HepG2 (cell line): ENCODE data around the gene HPS1. TPM values are rescaled to one million over a fixed set of nuclear protein-coding genes. Genes with fewer than 3 reads are reported as not detected.

ENCODE experiments used
- EEA1 ChIP-seq: sonication (generic); formaldehyde crosslinking; IDR thresholded peaks from 2 replicates; pipeline ENCODE4 v1.5.1; 2020; ENCODE audit warnings: mild to moderate bottlenecking, missing genetic modification reagents, borderline replicate concordance
- ERF ChIP-seq: IDR thresholded peaks from 2 replicates; pipeline ENCODE4 v1.6.1; 2018; ENCODE audit warnings: missing biosample characterization, missing genetic modification reagents
- FOXC1 ChIP-seq: sonication (generic); formaldehyde crosslinking; IDR thresholded peaks from 2 replicates; pipeline ENCODE4 v1.8.0; 2022; ENCODE audit warnings: mild to moderate bottlenecking, missing genetic modification reagents, borderline replicate concordance
- HCFC1 ChIP-seq: fragments of 150-350 bp; IDR thresholded peaks from 2 replicates; pipeline ENCODE4 v1.6.1; 2014; ENCODE audit warnings: low read depth, low read length
- JUNB ChIP-seq: sonication (generic); formaldehyde crosslinking; IDR thresholded peaks from 2 replicates; pipeline ENCODE4 v1.8.0; 2022; ENCODE audit warnings: missing genetic modification reagents, mild to moderate bottlenecking, borderline replicate concordance
- KLF11 ChIP-seq: IDR thresholded peaks from 2 replicates; pipeline ENCODE4 v1.6.1; 2016; ENCODE audit warnings: missing compliant biosample characterization
- MIXL1 ChIP-seq: IDR thresholded peaks from 2 replicates; pipeline ENCODE4 v1.6.1; 2016
- NCOA2 ChIP-seq: sonication (generic); formaldehyde crosslinking; IDR thresholded peaks from 2 replicates; pipeline ENCODE4 v1.8.0; 2022; ENCODE audit warnings: inconsistent platforms
- PTBP1 ChIP-seq: fragments of 200-400 bp; formaldehyde crosslinking; IDR thresholded peaks from 2 replicates; pipeline ENCODE4 v1.6.1; 2018; ENCODE audit warnings: low read length, low read depth; ENCODE audit not compliant: poor library complexity, severe bottlenecking
- REPIN1 ChIP-seq: sonication (generic); formaldehyde crosslinking; IDR thresholded peaks from 2 replicates; pipeline ENCODE4 v1.8.0; 2022; ENCODE audit warnings: missing genetic modification reagents, low read depth, mild to moderate bottlenecking, borderline replicate concordance
- SETDB1 ChIP-seq: sonication (generic); formaldehyde crosslinking; IDR thresholded peaks from 2 replicates; pipeline ENCODE4 v1.5.1; 2020; ENCODE audit warnings: missing genetic modification reagents, mild to moderate bottlenecking, borderline replicate concordance
- SRF ChIP-seq: IDR thresholded peaks from 2 replicates; pipeline ENCODE4 v1.6.1; 2011; ENCODE audit warnings: mild to moderate bottlenecking, low read depth, low read length, moderate library complexity
- THYN1 ChIP-seq: sonication (generic); formaldehyde crosslinking; IDR thresholded peaks from 2 replicates; pipeline ENCODE4 v1.8.1; 2023; ENCODE audit warnings: low read depth, mild to moderate bottlenecking, moderate library complexity, missing genetic modification reagents, borderline replicate concordance
- TOE1 ChIP-seq: sonication (generic); formaldehyde crosslinking; IDR thresholded peaks from 2 replicates; pipeline ENCODE4 v1.4.0; 2020; ENCODE audit warnings: mild to moderate bottlenecking, missing genetic modification reagents
- TOPORS ChIP-seq: sonication (generic); formaldehyde crosslinking; IDR thresholded peaks from 2 replicates; pipeline ENCODE4 v1.8.0; 2023; ENCODE audit warnings: mild to moderate bottlenecking, missing genetic modification reagents
- TRIM24 ChIP-seq: sonication (generic); formaldehyde crosslinking; IDR thresholded peaks from 2 replicates; pipeline ENCODE4 v1.8.0; 2022; ENCODE audit warnings: mild to moderate bottlenecking, missing genetic modification reagents
- ZFP36L1 ChIP-seq: sonication (generic); formaldehyde crosslinking; IDR thresholded peaks from 2 replicates; pipeline ENCODE4 v1.8.0; 2022; ENCODE audit warnings: mild to moderate bottlenecking, missing genetic modification reagents, moderate library complexity
- ZNF30 ChIP-seq: sonication (generic); formaldehyde crosslinking; IDR thresholded peaks from 2 replicates; pipeline ENCODE4 v1.5.0; 2020; ENCODE audit warnings: mild to moderate bottlenecking, missing genetic modification reagents
- ZNF333 ChIP-seq: sonication (generic); formaldehyde crosslinking; IDR thresholded peaks from 2 replicates; pipeline ENCODE4 v1.4.0; 2020; ENCODE audit warnings: mild to moderate bottlenecking, missing genetic modification reagents, borderline replicate concordance
- ZNF598 ChIP-seq: sonication (generic); formaldehyde crosslinking; IDR thresholded peaks from 2 replicates; pipeline ENCODE4 v1.5.1; 2020; ENCODE audit warnings: mild to moderate bottlenecking, missing genetic modification reagents, borderline replicate concordance
- ZNF879 ChIP-seq: sonication (generic); formaldehyde crosslinking; IDR thresholded peaks from 2 replicates; pipeline ENCODE4 v1.8.1; 2023; ENCODE audit warnings: missing genetic modification reagents
- ZSCAN22 ChIP-seq: sonication (generic); formaldehyde crosslinking; IDR thresholded peaks from 2 replicates; pipeline ENCODE4 v1.4.0; 2020; ENCODE audit warnings: mild to moderate bottlenecking, missing genetic modification reagents
- polyA plus RNA-seq, 8 experiments: library from polyadenylated mRNA; depleted of rRNA in 3 of 8; stranded (reverse) in 7 of 8; unstranded in 1 of 8; fragments of >200 nt; fragmentation: Illumina TruSeq in 4 of 8; extraction: Trizol in 4 of 8; gene quantifications; 2 replicates each; pipeline versions ENCODE4 v1.2.1 to v1.2.3, GENCODE V29; 2011 to 2016; ENCODE audit warnings: low read depth in 4 of 8, missing spikeins in 1 of 8, mixed read lengths in 1 of 8; ENCODE audit not compliant: insufficient read depth in 1 of 8
- total RNA-seq, 5 experiments: library from RNA; depleted of rRNA; stranded (reverse); fragments of >200 nt; fragmentation: Illumina TruSeq; extraction: Trizol; gene quantifications; 2 replicates each; pipeline ENCODE4 v1.2.3, GENCODE V29; 2016; ENCODE audit warnings: low read depth in 1 of 5
- TF ChIP-seq, protein P1 (sequence below): sonication (generic); formaldehyde crosslinking; IDR thresholded peaks from 2 replicates; pipeline ENCODE4 v1.5.0; 2020; ENCODE audit warnings: missing genetic modification reagents
- TF ChIP-seq, protein P2 (sequence below): sonication (generic); formaldehyde crosslinking; IDR thresholded peaks from 2 replicates; pipeline ENCODE4 v1.4.0; 2020; ENCODE audit warnings: missing genetic modification reagents
- TF ChIP-seq, protein P3 (sequence below): sonication (generic); formaldehyde crosslinking; IDR thresholded peaks from 2 replicates; pipeline ENCODE4 v1.8.0; 2022; ENCODE audit warnings: mild to moderate bottlenecking, missing genetic modification reagents

HPS1 gene
- total and polyA plus RNA-seq, 2 of the 13 experiments (the other 11 are each of a cell fraction or from before 2014, with no cell fraction given) = 24.6 to 25.8 TPM

GRCh38 chr10:98446661-98447221, at the start of gene HPS1 (continued):
- TF ChIP-seq ZNF879 (CRISPR knock-in tag) (no peak), ERF (CRISPR knock-in tag) (no peak), PTBP1 (no peak), ZNF30 (no peak), KLF11 (CRISPR knock-in tag) (no peak), HCFC1 (no peak), NCOA2 (CRISPR knock-in tag) (no peak), THYN1 (CRISPR knock-in tag) (no peak), EEA1 (no peak), FOXC1 (CRISPR knock-in tag) (peak; percentile 69), TRIM24 (no peak), TOPORS (CRISPR knock-in tag) (no peak), ZSCAN22 (no peak), ZFP36L1 (CRISPR knock-in tag) (no peak), SRF (no peak), MIXL1 (CRISPR knock-in tag) (no peak), SETDB1 (CRISPR knock-in tag) (no peak), ZNF598 (CRISPR knock-in tag) (no peak), REPIN1 (CRISPR knock-in tag) (no peak), ZNF333 (CRISPR knock-in tag) (no peak), JUNB (CRISPR knock-in tag) (no peak), TOE1 (CRISPR knock-in tag) (no peak)
- TF ChIP-seq, protein P1, sequence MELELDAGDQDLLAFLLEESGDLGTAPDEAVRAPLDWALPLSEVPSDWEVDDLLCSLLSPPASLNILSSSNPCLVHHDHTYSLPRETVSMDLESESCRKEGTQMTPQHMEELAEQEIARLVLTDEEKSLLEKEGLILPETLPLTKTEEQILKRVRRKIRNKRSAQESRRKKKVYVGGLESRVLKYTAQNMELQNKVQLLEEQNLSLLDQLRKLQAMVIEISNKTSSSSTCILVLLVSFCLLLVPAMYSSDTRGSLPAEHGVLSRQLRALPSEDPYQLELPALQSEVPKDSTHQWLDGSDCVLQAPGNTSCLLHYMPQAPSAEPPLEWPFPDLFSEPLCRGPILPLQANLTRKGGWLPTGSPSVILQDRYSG (CRISPR knock-in tag) = peak; percentile 70; the same call in 1 of the 2 replicates
- TF ChIP-seq, protein P2, sequence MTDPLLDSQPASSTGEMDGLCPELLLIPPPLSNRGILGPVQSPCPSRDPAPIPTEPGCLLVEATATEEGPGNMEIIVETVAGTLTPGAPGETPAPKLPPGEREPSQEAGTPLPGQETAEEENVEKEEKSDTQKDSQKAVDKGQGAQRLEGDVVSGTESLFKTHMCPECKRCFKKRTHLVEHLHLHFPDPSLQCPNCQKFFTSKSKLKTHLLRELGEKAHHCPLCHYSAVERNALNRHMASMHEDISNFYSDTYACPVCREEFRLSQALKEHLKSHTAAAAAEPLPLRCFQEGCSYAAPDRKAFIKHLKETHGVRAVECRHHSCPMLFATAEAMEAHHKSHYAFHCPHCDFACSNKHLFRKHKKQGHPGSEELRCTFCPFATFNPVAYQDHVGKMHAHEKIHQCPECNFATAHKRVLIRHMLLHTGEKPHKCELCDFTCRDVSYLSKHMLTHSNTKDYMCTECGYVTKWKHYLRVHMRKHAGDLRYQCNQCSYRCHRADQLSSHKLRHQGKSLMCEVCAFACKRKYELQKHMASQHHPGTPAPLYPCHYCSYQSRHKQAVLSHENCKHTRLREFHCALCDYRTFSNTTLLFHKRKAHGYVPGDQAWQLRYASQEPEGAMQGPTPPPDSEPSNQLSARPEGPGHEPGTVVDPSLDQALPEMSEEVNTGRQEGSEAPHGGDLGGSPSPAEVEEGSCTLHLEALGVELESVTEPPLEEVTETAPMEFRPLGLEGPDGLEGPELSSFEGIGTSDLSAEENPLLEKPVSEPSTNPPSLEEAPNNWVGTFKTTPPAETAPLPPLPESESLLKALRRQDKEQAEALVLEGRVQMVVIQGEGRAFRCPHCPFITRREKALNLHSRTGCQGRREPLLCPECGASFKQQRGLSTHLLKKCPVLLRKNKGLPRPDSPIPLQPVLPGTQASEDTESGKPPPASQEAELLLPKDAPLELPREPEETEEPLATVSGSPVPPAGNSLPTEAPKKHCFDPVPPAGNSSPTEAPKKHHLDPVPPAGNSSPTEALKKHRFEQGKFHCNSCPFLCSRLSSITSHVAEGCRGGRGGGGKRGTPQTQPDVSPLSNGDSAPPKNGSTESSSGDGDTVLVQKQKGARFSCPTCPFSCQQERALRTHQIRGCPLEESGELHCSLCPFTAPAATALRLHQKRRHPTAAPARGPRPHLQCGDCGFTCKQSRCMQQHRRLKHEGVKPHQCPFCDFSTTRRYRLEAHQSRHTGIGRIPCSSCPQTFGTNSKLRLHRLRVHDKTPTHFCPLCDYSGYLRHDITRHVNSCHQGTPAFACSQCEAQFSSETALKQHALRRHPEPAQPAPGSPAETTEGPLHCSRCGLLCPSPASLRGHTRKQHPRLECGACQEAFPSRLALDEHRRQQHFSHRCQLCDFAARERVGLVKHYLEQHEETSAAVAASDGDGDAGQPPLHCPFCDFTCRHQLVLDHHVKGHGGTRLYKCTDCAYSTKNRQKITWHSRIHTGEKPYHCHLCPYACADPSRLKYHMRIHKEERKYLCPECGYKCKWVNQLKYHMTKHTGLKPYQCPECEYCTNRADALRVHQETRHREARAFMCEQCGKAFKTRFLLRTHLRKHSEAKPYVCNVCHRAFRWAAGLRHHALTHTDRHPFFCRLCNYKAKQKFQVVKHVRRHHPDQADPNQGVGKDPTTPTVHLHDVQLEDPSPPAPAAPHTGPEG (CRISPR knock-in tag) = peak; percentile 82
- TF ChIP-seq, protein P3, sequence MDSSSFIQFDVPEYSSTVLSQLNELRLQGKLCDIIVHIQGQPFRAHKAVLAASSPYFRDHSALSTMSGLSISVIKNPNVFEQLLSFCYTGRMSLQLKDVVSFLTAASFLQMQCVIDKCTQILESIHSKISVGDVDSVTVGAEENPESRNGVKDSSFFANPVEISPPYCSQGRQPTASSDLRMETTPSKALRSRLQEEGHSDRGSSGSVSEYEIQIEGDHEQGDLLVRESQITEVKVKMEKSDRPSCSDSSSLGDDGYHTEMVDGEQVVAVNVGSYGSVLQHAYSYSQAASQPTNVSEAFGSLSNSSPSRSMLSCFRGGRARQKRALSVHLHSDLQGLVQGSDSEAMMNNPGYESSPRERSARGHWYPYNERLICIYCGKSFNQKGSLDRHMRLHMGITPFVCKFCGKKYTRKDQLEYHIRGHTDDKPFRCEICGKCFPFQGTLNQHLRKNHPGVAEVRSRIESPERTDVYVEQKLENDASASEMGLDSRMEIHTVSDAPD (CRISPR knock-in tag) = no peak
